Measurements from ENCODE around the gene DCTN5. TPM values are rescaled to one million over a fixed set of nuclear protein-coding genes. Genes with fewer than 3 reads are reported as not detected.

DCTN5 gene
- total RNA-seq, 1 donor from 2014 or later: 57.6 TPM

- DNase-seq: no peak
Observed at GRCh38 chr16:23663918-23664317, 22.7 kb downstream of the DCTN5 start.

- DNase-seq: no peak
Observed at GRCh38 chr16:23666571-23667354, 25.5 kb downstream of the DCTN5 start.

GRCh38 chr16:23667355-23667659 lies 26.0 kb downstream of the DCTN5 start:
- no peak for DNase-seq

DNA sequence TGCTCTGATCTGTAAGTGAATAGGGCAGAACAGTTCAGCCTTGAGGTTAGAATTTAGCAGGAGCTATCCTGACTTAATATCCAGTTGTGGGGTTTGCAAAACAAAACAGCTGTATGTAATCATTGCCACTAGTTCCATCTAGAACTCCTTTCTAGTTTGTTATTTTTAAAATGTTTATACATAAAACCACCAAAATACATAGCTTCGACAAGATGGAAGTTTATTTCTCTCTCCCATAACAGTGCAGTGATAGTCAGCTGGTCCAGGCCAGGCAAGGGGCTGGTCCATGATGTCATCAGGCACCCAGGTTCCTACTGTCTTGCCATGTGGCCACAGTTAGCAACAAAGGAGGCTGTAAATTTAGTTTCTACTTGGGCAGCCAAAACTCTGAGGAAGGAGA lies 27.0 kb downstream of the DCTN5 start:
- no peak for DNase-seq

DNA sequence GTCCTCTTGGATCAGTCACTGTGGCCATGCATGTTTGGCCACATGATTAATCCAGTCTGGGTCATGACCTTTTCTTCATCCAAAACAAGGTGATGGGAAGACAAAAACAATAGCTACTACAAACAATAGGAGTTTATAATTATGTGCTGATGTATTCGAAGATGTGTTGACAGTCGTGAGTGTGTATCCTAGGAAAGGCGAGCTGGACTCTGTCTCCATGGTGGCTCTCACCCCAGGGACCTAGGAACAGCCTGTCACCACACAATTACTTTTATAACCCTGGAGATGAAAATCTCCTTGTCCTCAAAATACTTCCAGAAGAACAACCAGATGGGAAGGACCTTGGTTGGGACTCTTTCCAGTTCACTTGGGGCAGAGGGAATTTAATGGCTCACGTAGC lies 27.6 kb downstream of the DCTN5 start:
- no peak for DNase-seq

DNA sequence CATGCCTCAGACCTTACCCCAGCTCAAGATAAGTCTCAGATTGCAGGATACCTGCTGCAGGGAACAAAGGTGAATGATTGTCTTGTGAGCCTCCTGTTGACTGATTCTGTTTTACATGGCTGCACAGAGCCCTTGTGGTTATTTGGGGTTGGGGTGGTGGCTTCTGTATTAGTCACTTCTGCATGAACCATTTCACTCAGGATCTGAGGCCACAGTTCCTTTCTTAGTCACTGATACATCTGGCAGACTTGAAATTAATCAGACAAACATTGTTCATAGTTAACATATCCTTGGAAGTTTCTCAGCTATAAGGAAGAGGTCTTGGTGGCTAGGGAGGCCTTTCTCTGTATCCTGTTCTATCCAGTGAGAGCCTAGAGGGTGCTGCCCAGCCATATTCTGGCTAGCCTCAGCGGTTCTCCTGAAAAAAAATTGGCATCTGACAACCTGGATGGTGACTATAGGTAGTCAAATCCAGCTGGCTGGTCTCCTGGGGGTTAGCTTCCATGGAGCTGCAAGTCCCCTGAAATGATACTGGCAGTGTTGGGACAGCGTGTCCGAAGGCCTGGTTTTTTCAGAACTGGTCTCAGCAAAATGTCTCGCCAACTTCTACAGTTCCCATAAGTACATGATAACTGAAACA lies 29.0 kb downstream of the DCTN5 start:
- no peak for DNase-seq

- peak; percentile 79 for DNase-seq
Observed at GRCh38 chr16:23673971-23674614, 32.8 kb downstream of the DCTN5 start.

DNA sequence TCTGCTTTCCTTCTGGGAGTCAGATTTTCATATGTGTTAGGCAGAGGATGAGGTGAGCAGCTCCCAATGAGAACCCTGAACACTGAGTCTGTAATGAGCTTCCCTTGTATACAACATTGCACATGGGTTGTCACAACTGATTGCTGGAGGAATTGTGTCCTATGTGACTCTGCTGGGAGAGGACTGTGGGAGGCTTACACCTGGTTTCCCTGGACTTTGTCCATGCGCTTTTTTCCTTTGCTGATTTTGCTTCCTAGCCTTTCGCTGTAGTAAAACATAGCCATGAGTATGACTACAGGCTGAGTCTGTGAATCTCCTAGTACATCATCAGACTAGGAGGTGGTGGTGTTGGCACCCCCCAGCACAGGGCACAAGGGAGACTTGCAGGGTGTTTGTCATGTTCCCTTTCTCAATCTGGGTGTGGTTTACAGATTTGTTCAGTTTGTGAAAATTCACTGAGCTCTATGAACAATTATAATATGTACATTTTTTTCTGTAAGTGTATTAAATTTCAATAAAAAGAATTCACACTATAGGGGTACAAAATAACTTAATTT lies 35.7 kb downstream of the DCTN5 start:
- no peak for DNase-seq

GRCh38 chr16:23678430-23679273 lies 37.4 kb downstream of the DCTN5 start, which contains the start of gene PLK1:
TSS of gene PLK1 (plus strand) at chr16:23678889. CDS start at chr16:23678933, 44 bp downstream.
- DNase-seq: peak; percentile 91

DNA sequence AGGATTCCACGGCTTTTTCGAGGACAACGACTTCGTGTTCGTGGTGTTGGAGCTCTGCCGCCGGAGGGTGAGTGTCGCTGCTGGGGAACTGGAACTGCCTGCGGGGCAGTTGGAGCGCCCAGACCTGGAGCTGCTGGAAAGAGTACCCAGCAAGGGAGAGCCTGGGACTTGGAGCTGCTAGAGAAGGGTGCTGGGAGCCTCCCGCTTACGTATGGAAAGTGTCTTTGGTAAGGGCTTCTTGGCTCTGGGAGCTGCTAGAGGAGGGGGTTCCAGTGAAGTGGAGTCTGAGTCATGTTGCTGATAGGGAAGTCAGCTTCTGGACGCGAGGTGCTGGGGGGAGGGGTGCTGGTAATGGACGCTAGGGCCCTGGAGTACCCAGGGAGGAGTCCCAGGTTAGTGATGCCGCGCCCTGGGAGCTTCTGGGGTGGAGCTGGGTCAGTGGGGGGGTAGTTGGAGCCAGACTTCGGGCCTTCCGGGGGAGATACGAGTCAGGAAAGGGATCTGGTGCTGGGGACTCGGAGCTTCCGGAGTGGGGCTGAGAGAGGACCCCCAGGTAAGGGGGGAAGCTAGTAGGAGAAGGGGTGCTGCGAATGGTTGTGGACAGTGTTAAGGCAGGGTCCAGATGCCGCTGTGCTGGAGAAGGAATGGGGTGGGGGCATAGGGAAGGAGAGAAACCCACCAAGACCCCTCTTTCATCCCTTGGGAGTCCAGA lies 38.2 kb downstream of the DCTN5 start:
- peak; percentile 21 for DNase-seq

DNA sequence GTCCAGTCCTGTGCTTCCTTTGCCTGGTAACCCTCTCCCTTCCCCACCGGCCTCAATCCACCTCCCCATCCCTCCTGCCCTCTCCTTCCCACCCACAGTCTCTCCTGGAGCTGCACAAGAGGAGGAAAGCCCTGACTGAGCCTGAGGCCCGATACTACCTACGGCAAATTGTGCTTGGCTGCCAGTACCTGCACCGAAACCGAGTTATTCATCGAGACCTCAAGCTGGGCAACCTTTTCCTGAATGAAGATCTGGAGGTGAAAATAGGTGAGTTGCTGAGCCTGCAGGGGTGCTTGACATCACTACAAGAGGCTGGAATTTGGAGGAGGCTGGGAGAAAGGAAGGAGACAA lies 38.7 kb downstream of the DCTN5 start:
- DNase-seq: no peak

GRCh38 chr16:23682181-23682580 lies 40.9 kb downstream of the DCTN5 start:
- no peak for DNase-seq

GRCh38 chr16:23683487-23683886 lies 42.2 kb downstream of the DCTN5 start:
- DNase-seq: no peak

- no peak for DNase-seq
Observed at GRCh38 chr16:23687034-23687808, 46.0 kb downstream of the DCTN5 start.

- no peak for DNase-seq
Observed at GRCh38 chr16:23689442-23690187, 48.3 kb downstream of the DCTN5 start.

GRCh38 chr16:23690771-23691482 lies 49.7 kb downstream of the DCTN5 start:
- no peak for DNase-seq

GRCh38 chr16:23691483-23692189 lies 50.4 kb downstream of the DCTN5 start:
- DNase-seq: no peak

GRCh38 chr16:23692190-23692837 lies 51.0 kb downstream of the DCTN5 start:
- DNase-seq: no peak
